H1 (cell line): ENCODE measurements around the gene ABHD15. TPM values are rescaled to one million over a fixed set of nuclear protein-coding genes. Genes with fewer than 3 reads are reported as not detected.

ENCODE experiments used
- CHD2 ChIP-seq: IDR thresholded peaks from 2 replicates; pipeline ENCODE4 v1.6.1; 2012; ENCODE audit warnings: low read length, improper control_type of control experiment
- EGR1 ChIP-seq: IDR thresholded peaks from 2 replicates; pipeline ENCODE4 v1.6.1; 2011; ENCODE audit warnings: low read depth, low read length, borderline replicate concordance
- GTF2F1 ChIP-seq: IDR thresholded peaks from 2 replicates; pipeline ENCODE4 v1.6.1; 2012; ENCODE audit warnings: low read depth, low read length, improper control_type of control experiment, borderline replicate concordance
- MAFK ChIP-seq: IDR thresholded peaks from 2 replicates; pipeline ENCODE4 v1.6.1; 2012; ENCODE audit warnings: low read depth, mild to moderate bottlenecking, improper control_type of control experiment, low read length
- POLR2AphosphoS5 ChIP-seq: IDR thresholded peaks from 2 replicates; pipeline ENCODE4 v1.6.1; 2011; ENCODE audit warnings: low read depth, low read length
- RNF2 ChIP-seq: fragments of 200-900, 300-1000 bp; sonication (generic); IDR thresholded peaks from 2 replicates; pipeline ENCODE4 v1.7.1; 2016; ENCODE audit warnings: borderline replicate concordance, low read depth, mild to moderate bottlenecking, antibody characterized with exemption, low read length; ENCODE audit not compliant: poor library complexity, severe bottlenecking; ENCODE audit errors: missing control alignments
- polyA plus RNA-seq, 7 experiments: library from polyadenylated mRNA; depleted of rRNA in 3 of 7; stranded (reverse) in 5 of 7; unstranded in 2 of 7; fragments of >200 nt in 5 of 7; fragments of 200-250 nt in 2 of 7; gene quantifications; 1 replicate in 5 of 7; 2 replicates in 1 of 7; 4 replicates in 1 of 7; pipeline versions ENCODE4 v1.2.1 to v1.2.3, GENCODE V29; 2011 to 2013; ENCODE audit warnings: missing spikeins in 2 of 7, mixed read lengths in 2 of 7
- total RNA-seq: library from RNA; stranded (reverse); fragmentation: NEBNext Ultra II Directional; extraction: Animal tissue kit (Norgen Biotek cat#: 25700); gene quantifications from 2 replicates; pipeline ENCODE4 v1.2.1, GENCODE V29; 2021
- TF ChIP-seq, protein P1 (sequence below): IDR thresholded peaks from 2 replicates; pipeline ENCODE4 v1.6.1; 2012; ENCODE audit warnings: low read length, inconsistent platforms

Gene ABHD15
- total and polyA plus RNA-seq, 2 of the 8 experiments (the other 6 are each of a cell fraction or from before 2014, with no cell fraction given): 0.88 to 1.7 TPM

DNA sequence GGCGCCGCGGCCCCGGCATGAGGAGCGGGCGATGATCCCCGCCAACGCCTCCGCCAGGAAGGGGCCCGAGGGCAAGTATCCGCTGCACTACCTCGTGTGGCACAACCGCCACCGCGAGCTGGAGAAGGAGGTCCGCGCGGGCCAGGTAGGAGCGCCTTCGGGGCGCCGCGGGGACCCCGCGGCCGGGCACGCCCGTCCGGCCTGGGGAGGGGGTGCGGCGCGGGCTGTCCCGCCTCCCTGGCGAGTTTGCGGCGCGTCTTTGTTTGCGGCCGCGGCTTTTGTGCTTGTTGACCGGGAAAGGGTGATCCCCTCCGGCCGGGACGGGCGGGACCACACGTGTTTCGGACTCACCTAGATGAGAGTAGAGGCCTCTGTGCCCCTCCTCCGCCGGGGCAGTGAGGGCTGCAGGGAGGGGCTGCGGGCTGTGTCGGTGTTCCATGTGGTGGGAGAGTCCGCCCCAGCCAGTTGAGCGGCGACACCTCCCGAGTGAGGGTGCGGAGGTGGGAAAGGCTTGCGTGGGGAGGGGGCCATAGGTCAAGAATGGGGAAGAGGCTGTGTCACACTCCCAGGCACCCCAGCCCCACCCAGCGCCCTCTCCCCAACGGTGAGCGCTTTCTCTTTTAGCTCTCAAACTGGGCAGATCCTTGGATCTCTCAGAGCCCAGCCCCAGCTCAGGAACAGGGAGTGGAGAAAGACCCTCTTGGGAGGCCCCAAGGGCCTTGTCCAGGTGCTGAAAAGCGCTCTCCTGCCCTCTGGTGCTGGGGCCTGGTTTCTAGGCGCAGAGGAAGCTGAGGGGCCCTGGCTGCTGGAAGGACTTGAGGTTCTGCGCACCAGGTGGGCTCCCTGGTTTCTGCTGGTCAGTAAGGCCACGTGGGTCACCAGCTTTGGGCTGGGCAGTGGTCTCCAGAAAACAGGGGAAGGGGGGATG lies 27.0 kb upstream of the ABHD15 start (continued):
- TF ChIP-seq, protein P1, sequence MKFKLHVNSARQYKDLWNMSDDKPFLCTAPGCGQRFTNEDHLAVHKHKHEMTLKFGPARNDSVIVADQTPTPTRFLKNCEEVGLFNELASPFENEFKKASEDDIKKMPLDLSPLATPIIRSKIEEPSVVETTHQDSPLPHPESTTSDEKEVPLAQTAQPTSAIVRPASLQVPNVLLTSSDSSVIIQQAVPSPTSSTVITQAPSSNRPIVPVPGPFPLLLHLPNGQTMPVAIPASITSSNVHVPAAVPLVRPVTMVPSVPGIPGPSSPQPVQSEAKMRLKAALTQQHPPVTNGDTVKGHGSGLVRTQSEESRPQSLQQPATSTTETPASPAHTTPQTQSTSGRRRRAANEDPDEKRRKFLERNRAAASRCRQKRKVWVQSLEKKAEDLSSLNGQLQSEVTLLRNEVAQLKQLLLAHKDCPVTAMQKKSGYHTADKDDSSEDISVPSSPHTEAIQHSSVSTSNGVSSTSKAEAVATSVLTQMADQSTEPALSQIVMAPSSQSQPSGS: no peak
- TF ChIP-seq CHD2 (0 out of 2 replicates have a peak, but pooled peaks have one; percentile 9), RNF2 (no peak), EGR1 (no peak), MAFK (no peak), POLR2AphosphoS5 (no peak), GTF2F1 (no peak)
